Trophoblast cell (in vitro differentiated cells and primary cell): ENCODE data around the gene FLNB.

Experiments used
- DNase-seq, 2 donors: peaks; one replicate each; pipeline ENCODE4 v3.0.0-alpha.2; 2016
- H2AFZ ChIP-seq: 2 replicates; pipeline ENCODE4 v1.6.1; 2013; ENCODE audit warnings: low read length, moderate library complexity, mild to moderate bottlenecking; ENCODE audit not compliant: insufficient read depth, poor library complexity
- H2AK5ac ChIP-seq: 2 replicates; pipeline ENCODE4 v1.6.1; 2013; ENCODE audit warnings: mild to moderate bottlenecking, low read length
- H2BK120ac ChIP-seq: 2 replicates; pipeline ENCODE4 v1.6.1; 2013; ENCODE audit warnings: low read length, mild to moderate bottlenecking, moderate library complexity; ENCODE audit not compliant: insufficient read depth, poor library complexity
- H2BK12ac ChIP-seq: 2 replicates; pipeline ENCODE4 v1.6.1; 2013; ENCODE audit warnings: mild to moderate bottlenecking, low read length, moderate library complexity
- H2BK5ac ChIP-seq: 2 replicates; pipeline ENCODE4 v1.6.1; 2013; ENCODE audit warnings: low read length, low read depth, moderate library complexity, mild to moderate bottlenecking; ENCODE audit not compliant: poor library complexity
- H3K14ac ChIP-seq: 2 replicates; pipeline ENCODE4 v1.6.1; 2013; ENCODE audit warnings: mild to moderate bottlenecking, low read length
- H3K18ac ChIP-seq: 2 replicates; pipeline ENCODE4 v1.6.1; 2013; ENCODE audit warnings: mild to moderate bottlenecking, low read length
- H3K23ac ChIP-seq: 2 replicates; pipeline ENCODE4 v1.6.1; 2013; ENCODE audit warnings: low read length
- H3K27ac ChIP-seq: 2 replicates; pipeline ENCODE4 v1.5.1; 2013; ENCODE audit warnings: low read depth, mild to moderate bottlenecking, inconsistent platforms, low read length, moderate library complexity
- H3K27me3 ChIP-seq: 2 replicates; pipeline ENCODE4 v1.6.1; 2013; ENCODE audit warnings: inconsistent platforms, mild to moderate bottlenecking, low read length, moderate library complexity; ENCODE audit not compliant: insufficient read depth
- H3K36me3 ChIP-seq, 2 experiments: 1 replicate in 1 of 2; 2 replicates in 1 of 2; pipeline ENCODE4 v1.6.1; 2013; ENCODE audit warnings: low read length in 2 of 2, mild to moderate bottlenecking in 2 of 2, moderate library complexity in 1 of 2; ENCODE audit not compliant: insufficient read depth in 2 of 2, control insufficient read depth in 1 of 2
- H3K4ac ChIP-seq: 2 replicates; pipeline ENCODE4 v1.6.1; 2013; ENCODE audit warnings: low read depth, mild to moderate bottlenecking, low read length, moderate library complexity
- H3K4me1 ChIP-seq, 2 experiments: 1 replicate in 1 of 2; 2 replicates in 1 of 2; pipeline ENCODE4 v1.6.1; 2013; ENCODE audit warnings: low read length in 2 of 2, mild to moderate bottlenecking in 2 of 2, moderate library complexity in 1 of 2; ENCODE audit not compliant: insufficient read depth in 2 of 2, control insufficient read depth in 1 of 2
- H3K4me2 ChIP-seq: 2 replicates; pipeline ENCODE4 v1.6.1; 2013; ENCODE audit warnings: inconsistent platforms, mild to moderate bottlenecking, low read length, moderate library complexity
- H3K4me3 ChIP-seq: 2 replicates; pipeline ENCODE4 v1.5.1; 2013; ENCODE audit warnings: mild to moderate bottlenecking, low read depth, low read length, inconsistent platforms
- H3K79me1 ChIP-seq: one replicate; pipeline ENCODE4 v1.6.1; 2013; ENCODE audit warnings: low read length
- H3K79me2 ChIP-seq: 2 replicates; pipeline ENCODE4 v1.6.1; 2013; ENCODE audit warnings: low read length, mild to moderate bottlenecking; ENCODE audit not compliant: control insufficient read depth, insufficient read depth, poor library complexity
- H3K9ac ChIP-seq: 2 replicates; pipeline ENCODE4 v1.6.1; 2013; ENCODE audit warnings: mild to moderate bottlenecking, low read length
- H3K9me3 ChIP-seq: 2 replicates; pipeline ENCODE4 v1.6.1; 2013; ENCODE audit warnings: low read depth, mild to moderate bottlenecking, control low read depth, inconsistent platforms, low read length; ENCODE audit not compliant: insufficient read depth
- H4K12ac ChIP-seq: 2 replicates; pipeline ENCODE4 v1.6.1; 2013; ENCODE audit warnings: low read depth, mild to moderate bottlenecking, low read length, moderate library complexity
- H4K8ac ChIP-seq: 2 replicates; pipeline ENCODE4 v1.6.1; 2013; ENCODE audit warnings: low read depth, mild to moderate bottlenecking, low read length, moderate library complexity
- H4K91ac ChIP-seq: one replicate; pipeline ENCODE4 v1.6.1; 2013; ENCODE audit warnings: low read depth, mild to moderate bottlenecking, low read length, moderate library complexity
- WGBS: extraction: QIAGEN DNeasy Blood & Tissue Kit; methylation state at CpG from one replicate; pipeline ENCODE4 v1.1.7; 2013; ENCODE audit warnings: missing lambda C conversion rate; ENCODE audit not compliant: insufficient read length, insufficient coverage; ENCODE audit errors: extremely low coverage; 5-methylcytosine and 5-hydroxymethylcytosine counted together

FLNB gene

DNA sequence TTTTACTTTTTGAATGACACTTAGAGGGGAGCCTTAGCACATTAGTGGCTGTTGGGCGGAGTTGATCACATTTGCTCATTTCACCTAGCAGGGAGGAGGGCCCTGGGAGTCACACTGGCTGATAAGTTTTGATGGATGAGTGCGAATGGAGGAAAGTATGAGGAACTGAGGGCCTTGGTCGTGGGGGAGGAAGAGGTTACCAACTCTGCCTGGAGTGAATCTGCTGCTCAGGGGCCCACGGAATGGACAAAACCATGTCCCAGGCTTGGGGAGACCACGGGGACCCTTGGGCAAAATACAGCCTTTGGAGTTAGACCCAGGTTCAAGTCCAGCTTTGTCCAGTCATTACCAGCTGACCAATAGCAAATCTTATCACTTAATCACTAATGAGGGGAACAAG lies 5.1 kb upstream of the FLNB start:
- Histone ChIP-seq H3K14ac (no peak overlapping the region), H3K4me1 (peaks cover 15 to 25% of the 10 kb centered on the region in 2 experiments), H2BK120ac (peak overlapping the region; percentile 75), H4K8ac (no peak overlapping the region), H2BK5ac (peak overlapping the region; percentile 32), H3K4me2 (no peak overlapping the region), H4K12ac (no peak overlapping the region), H3K9me3 (no peaks in the 10 kb centered on the region), H3K79me1 (peaks cover 15% of the 10 kb centered on the region), H3K18ac (no peak overlapping the region), H4K91ac (peak overlapping the region; percentile 3), H2BK12ac (peak overlapping the region; percentile 77), H3K27ac (no peak overlapping the region), H3K27me3 (no peaks in the 10 kb centered on the region), H2AFZ (no peak overlapping the region), H3K23ac (no peak overlapping the region), H3K9ac (no peak overlapping the region), H3K36me3 (no peaks in the 10 kb centered on the region), H3K79me2 (peaks cover 4% of the 10 kb centered on the region), H2AK5ac (no peak overlapping the region), H3K4ac (no peak overlapping the region), H3K4me3 (no peak overlapping the region)
- no CpG with 5 or more reads among the region's 5 CpGs for WGBS
- no peak for DNase-seq

DNA sequence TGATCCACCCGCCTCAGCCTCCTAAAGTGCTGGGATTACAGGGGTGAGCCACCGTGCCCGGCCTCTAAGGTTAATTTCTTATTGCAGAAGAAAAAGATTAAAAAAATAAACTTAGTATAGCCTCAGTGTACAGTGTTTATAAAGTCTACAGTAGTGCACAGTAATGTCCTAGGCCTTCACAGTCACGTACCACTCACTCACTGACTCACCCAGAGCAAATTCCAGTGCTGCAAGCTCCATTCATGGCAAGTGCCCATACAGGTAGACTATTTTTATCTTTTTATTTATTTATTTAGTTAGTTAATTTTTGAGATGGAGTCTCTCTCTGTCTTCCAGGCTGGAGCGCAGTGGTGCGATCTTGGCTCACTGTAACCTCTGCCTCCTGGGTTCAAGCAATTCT lies 3.2 kb upstream of the FLNB start:
- H2AK5ac ChIP-seq, result no peak overlapping the region
- peaks cover 3% of the 10 kb centered on the region for H3K9me3 ChIP-seq
- no peaks in the 10 kb centered on the region for H3K27me3 ChIP-seq
- H4K91ac ChIP-seq, result no peak overlapping the region
- H3K4me2 ChIP-seq, result no peak overlapping the region
- H3K4ac ChIP-seq, result no peak overlapping the region
- no peak overlapping the region for H3K4me3 ChIP-seq
- H3K79me1 ChIP-seq, result peaks cover 17% of the 10 kb centered on the region
- DNase-seq, result peak; percentile 78 to 90
- H2AFZ ChIP-seq, result no peak overlapping the region
- H3K14ac ChIP-seq, result no peak overlapping the region
- no peak overlapping the region for H4K12ac ChIP-seq
- H2BK120ac ChIP-seq, result no peak overlapping the region
- no peak overlapping the region for H3K23ac ChIP-seq
- no CpG with 5 or more reads among the region's 6 CpGs for WGBS
- no peak overlapping the region for H3K18ac ChIP-seq
- peaks cover 16% of the 10 kb centered on the region for H3K79me2 ChIP-seq
- H2BK12ac ChIP-seq, result no peak overlapping the region
- no peak overlapping the region for H3K27ac ChIP-seq
- H3K9ac ChIP-seq, result no peak overlapping the region
- no peak overlapping the region for H2BK5ac ChIP-seq
- no peak overlapping the region for H4K8ac ChIP-seq
- H3K36me3 ChIP-seq, result no peaks in the 10 kb centered on the region
- H3K4me1 ChIP-seq, result peaks cover 8 to 16% of the 10 kb centered on the region in 2 experiments

DNA sequence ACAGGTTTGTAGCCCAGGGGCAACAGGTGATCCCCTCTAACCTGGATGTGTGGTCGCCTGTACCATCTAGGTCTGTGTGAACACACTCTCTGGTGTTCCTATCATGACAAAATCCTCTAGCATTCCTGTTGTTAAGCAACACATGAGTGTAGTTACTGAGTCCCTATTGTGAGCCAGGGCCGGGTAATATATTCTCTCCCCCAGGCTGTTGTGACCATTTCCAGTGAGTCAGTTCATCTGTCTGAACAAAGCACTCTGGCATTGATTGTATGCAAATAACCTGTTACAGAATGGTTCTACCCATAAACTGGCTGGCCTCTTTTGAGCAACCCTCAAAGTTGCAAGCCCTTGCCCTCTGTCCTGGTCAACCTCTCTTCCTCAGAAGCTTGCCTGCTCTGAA lies 2.6 kb upstream of the FLNB start:
- H3K9me3 ChIP-seq, result peaks cover 3% of the 10 kb centered on the region
- H3K36me3 ChIP-seq, result no peaks in the 10 kb centered on the region
- H3K18ac ChIP-seq, result no peak overlapping the region
- H2BK120ac ChIP-seq, result no peak overlapping the region
- H4K91ac ChIP-seq, result no peak overlapping the region
- H3K79me1 ChIP-seq, result peaks cover 12% of the 10 kb centered on the region
- no peak overlapping the region for H3K27ac ChIP-seq
- H4K12ac ChIP-seq, result no peak overlapping the region
- no peak overlapping the region for H3K4me3 ChIP-seq
- H3K4ac ChIP-seq, result no peak overlapping the region
- WGBS, result no CpG with 5 or more reads among the region's 2 CpGs
- H2AK5ac ChIP-seq, result no peak overlapping the region
- H2BK5ac ChIP-seq, result peak overlapping the region; percentile 27
- no peaks in the 10 kb centered on the region for H3K27me3 ChIP-seq
- H3K9ac ChIP-seq, result no peak overlapping the region
- no peak overlapping the region for H3K4me2 ChIP-seq
- H4K8ac ChIP-seq, result no peak overlapping the region
- H3K79me2 ChIP-seq, result peaks cover 20% of the 10 kb centered on the region
- H3K23ac ChIP-seq, result no peak overlapping the region
- no peak overlapping the region for H2BK12ac ChIP-seq
- H3K14ac ChIP-seq, result no peak overlapping the region
- peaks cover 7 to 14% of the 10 kb centered on the region in 2 experiments for H3K4me1 ChIP-seq
- peak; percentile 96 to 99 for DNase-seq
- no peak overlapping the region for H2AFZ ChIP-seq

DNA sequence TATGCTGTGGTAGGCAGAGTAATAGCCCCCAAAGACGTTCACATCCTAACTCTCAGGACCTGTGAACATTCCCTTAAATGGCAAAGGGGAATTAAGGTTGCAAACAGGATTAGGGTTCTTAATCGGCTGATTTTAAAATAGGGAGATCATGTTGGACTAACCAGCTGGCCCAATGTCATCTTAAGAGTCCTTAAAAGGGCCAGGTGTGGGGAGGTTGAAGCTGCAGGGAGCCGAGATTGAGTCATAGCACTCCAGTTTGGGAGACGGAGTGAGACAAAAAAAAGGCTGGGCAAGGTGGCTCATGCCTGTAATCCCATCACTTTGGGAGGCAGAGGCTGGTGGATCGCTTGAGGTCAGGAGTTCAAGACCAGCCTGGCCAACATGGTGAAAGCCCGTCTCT lies 1.6 kb upstream of the FLNB start:
- Histone ChIP-seq H3K4ac (no peak overlapping the region), H3K9ac (no peak overlapping the region), H3K23ac (no peak overlapping the region), H4K91ac (no peak overlapping the region), H2BK120ac (no peak overlapping the region), H3K4me2 (no peak overlapping the region), H2AK5ac (no peak overlapping the region), H3K14ac (no peak overlapping the region), H2BK5ac (no peak overlapping the region), H3K27ac (no peak overlapping the region), H3K27me3 (no peaks in the 10 kb centered on the region), H3K18ac (no peak overlapping the region), H3K79me1 (peaks cover 12% of the 10 kb centered on the region), H3K4me1 (peaks cover 8 to 21% of the 10 kb centered on the region in 2 experiments), H3K9me3 (peaks cover 3% of the 10 kb centered on the region), H3K36me3 (no peaks in the 10 kb centered on the region), H3K4me3 (no peak overlapping the region), H4K12ac (no peak overlapping the region), H4K8ac (no peak overlapping the region), H2AFZ (no peak overlapping the region), H2BK12ac (no peak overlapping the region), H3K79me2 (peaks cover 26% of the 10 kb centered on the region)
- WGBS, result no CpG with 5 or more reads among the region's 6 CpGs
- DNase-seq, result peak in 1 of 2 donors; percentile 33
